K562 (cell line): ENCODE data around the gene PHYKPL. TPM values are rescaled to one million over a fixed set of nuclear protein-coding genes. Genes with fewer than 3 reads are reported as not detected.

Experiments used
- ATAC-seq: fragments of 200-7000 bp; cut with Tn5 transposase; 3 replicates; pipeline ENCODE4 v1.9.1; 2020; ENCODE audit warnings: moderate library complexity
- BruUV-seq: library from RNA; stranded (reverse); fragments of 400-500 nt; replicated peaks from 2 replicates; lab custom pipeline; 2021; lab: Mats Ljungman, UMichigan
- CTCF ChIA-PET: fragments of 300-600 bp; formaldehyde crosslinking; extraction: SDS; loops from one replicate; lab custom pipeline; 2021; ENCODE audit warnings: low intra/inter-chr PET ratio; lab: Yijun Ruan, JAX
- POLR2A ChIA-PET: fragments of 300-600, 350-650 bp; sonication (Branson Sonifier 250); formaldehyde crosslinking; extraction: SDS; loops from one replicate; lab custom pipeline; 2021; ENCODE audit warnings: antibody characterized with exemption, inconsistent platforms; lab: Yijun Ruan, JAX
- DNase-seq, 4 experiments: peaks; one replicate each; pipeline versions ENCODE4 v3.0.0 to v3.0.0-alpha.2; 2011 to 2018; ENCODE audit warnings: low spot score in 3 of 4, mixed read lengths in 3 of 4; ENCODE audit errors: extremely low read depth in 1 of 4
- FAIRE-seq: peaks from 2 replicates; lab custom pipeline; 2011; peaks lifted over from hg19 to GRCh38; lab: Jason Lieb, UNC
- H2AFZ ChIP-seq: 2 replicates; pipeline ENCODE4 v1.6.0; 2011; ENCODE audit warnings: low read depth, low read length, control low read depth, inconsistent platforms
- H3K27ac ChIP-seq: fragments of 200-600 bp; 3 replicates; pipeline ENCODE4 v1.8.0; 2011; ENCODE audit warnings: low read depth, mild to moderate bottlenecking, control low read depth, inconsistent platforms, low read length, moderate library complexity, mixed read lengths; ENCODE audit errors: extremely low read depth
- H3K27me3 ChIP-seq, 2 experiments: fragments of 300-600 bp in 1 of 2; 2 replicates in 1 of 2; 3 replicates in 1 of 2; pipeline versions ENCODE4 v1.6.0 to v1.8.0; 2011; ENCODE audit warnings: inconsistent platforms in 2 of 2, low read length in 2 of 2, mild to moderate bottlenecking in 1 of 2, mixed read lengths in 1 of 2, moderate library complexity in 1 of 2; ENCODE audit not compliant: control insufficient read depth in 2 of 2, insufficient read depth in 2 of 2
- H3K36me3 ChIP-seq: fragments of 300-600 bp; 3 replicates; pipeline ENCODE4 v1.8.0; 2011; ENCODE audit warnings: mild to moderate bottlenecking, low read length, inconsistent platforms; ENCODE audit not compliant: control insufficient read depth, insufficient read depth
- H3K4me1 ChIP-seq, 2 experiments: fragments of 200-600 bp in 1 of 2; replicated peaks in 1 of 2; 2 replicates in 1 of 2; 3 replicates in 1 of 2; pipeline versions ENCODE4 v1.5.1 to v1.8.0; 2011; ENCODE audit warnings: inconsistent platforms in 2 of 2, low read length in 2 of 2, mild to moderate bottlenecking in 1 of 2, mixed read lengths in 1 of 2, moderate library complexity in 1 of 2; ENCODE audit not compliant: control insufficient read depth in 2 of 2, insufficient read depth in 2 of 2
- H3K4me2 ChIP-seq: 2 replicates; pipeline ENCODE4 v1.6.1; 2011; ENCODE audit warnings: low read length, control low read depth, inconsistent platforms, mixed read lengths; ENCODE audit not compliant: insufficient read depth
- H3K4me3 ChIP-seq: fragments of 200-600 bp; sonication (generic), shearing (Covaris generic); 2 replicates; pipeline ENCODE4 v1.5.1; 2016; ENCODE audit warnings: control low read depth, inconsistent platforms
- H3K79me2 ChIP-seq: fragments of 200-600 bp; 3 replicates; pipeline ENCODE4 v1.8.0; 2011; ENCODE audit warnings: low read length, inconsistent platforms; ENCODE audit not compliant: control insufficient read depth, insufficient read depth
- H3K9ac ChIP-seq, 2 experiments: 2 replicates each; pipeline versions ENCODE4 v1.6.0 to v1.6.1; 2011; ENCODE audit warnings: low read depth in 2 of 2, low read length in 2 of 2, control low read depth in 1 of 2, inconsistent platforms in 1 of 2, mild to moderate bottlenecking in 1 of 2, mixed read lengths in 1 of 2; ENCODE audit not compliant: insufficient read depth in 1 of 2
- H3K9me1 ChIP-seq: one replicate; pipeline ENCODE4 v1.6.0; 2011; ENCODE audit warnings: inconsistent platforms, mild to moderate bottlenecking, low read length, moderate library complexity; ENCODE audit not compliant: control insufficient read depth, insufficient read depth
- H3K9me3 ChIP-seq: replicated peaks from 2 replicates; pipeline ENCODE4 v1.5.1; 2011; ENCODE audit warnings: low read depth, low read length, inconsistent platforms; ENCODE audit not compliant: control insufficient read depth, insufficient read depth
- H4K20me1 ChIP-seq: replicated peaks from 2 replicates; pipeline ENCODE4 v1.6.1; 2011; ENCODE audit warnings: low read length, inconsistent platforms, mixed read lengths; ENCODE audit not compliant: control insufficient read depth, insufficient read depth
- CTBP1 ChIP-seq: fragments of 450-650 bp; IDR thresholded peaks from 2 replicates; pipeline ENCODE4 v1.6.1; 2016; ENCODE audit warnings: borderline replicate concordance
- ETV5 ChIP-seq: sonication (generic); formaldehyde crosslinking; IDR thresholded peaks from 2 replicates; pipeline ENCODE4 v1.4.0; 2020; ENCODE audit warnings: low read depth, mild to moderate bottlenecking, missing genetic modification reagents
- HMG20A ChIP-seq: fragments of 450-650 bp; formaldehyde crosslinking; conservative IDR thresholded peaks from 2 replicates; pipeline ENCODE4 v1.4.0; 2020; ENCODE audit warnings: mild to moderate bottlenecking, mixed read lengths
- MAX ChIP-seq: sonication (generic); formaldehyde crosslinking; IDR thresholded peaks from 2 replicates; pipeline ENCODE4 v1.9.0; 2022; ENCODE audit warnings: mild to moderate bottlenecking, missing genetic modification reagents
- PCBP2 ChIP-seq: fragments of 200-400 bp; formaldehyde crosslinking; IDR thresholded peaks from 2 replicates; pipeline ENCODE4 v1.6.1; 2018; ENCODE audit warnings: low read length, low read depth, mild to moderate bottlenecking, moderate library complexity; ENCODE audit not compliant: poor library complexity, severe bottlenecking
- POLR2A ChIP-seq: fragments of 450-650 bp; conservative IDR thresholded peaks from 2 replicates; pipeline ENCODE4 v1.6.1; 2016
- RBFOX2 ChIP-seq: fragments of 200-400 bp; formaldehyde crosslinking; IDR thresholded peaks from 2 replicates; pipeline ENCODE4 v1.6.1; 2017; ENCODE audit warnings: low read depth, mild to moderate bottlenecking, low read length, moderate library complexity
- SNRNP70 ChIP-seq: fragments of 200-400 bp; formaldehyde crosslinking; optimal IDR thresholded peaks from 2 replicates; pipeline ENCODE3; 2017; ENCODE audit warnings: low read depth, low read length
- SUPT5H ChIP-seq: fragments of 450-650 bp; IDR thresholded peaks from 2 replicates; pipeline ENCODE4 v1.6.1; 2016
- WGBS: fragments of 100-300 bp; shearing (Covaris generic); methylation state at CpG from one replicate; pipeline ENCODE4 v1.1.6; 2016; ENCODE audit warnings: low coverage, mixed read lengths; ENCODE audit not compliant: insufficient coverage; ENCODE audit errors: missing lambda C conversion rate; 5-methylcytosine and 5-hydroxymethylcytosine counted together
- in situ Hi-C: fragments of 300-500 bp; cut with MboI; formaldehyde crosslinking; loops from 4 replicates; pipeline ENCODE4 v1.15.0; 2018; ENCODE audit warnings: inconsistent platforms, mixed read lengths
- intact Hi-C: fragments of 100-400 bp; cut with micrococcal nuclease; formaldehyde crosslinking; loops from 2 replicates; pipeline ENCODE4 v1.14.2; 2022
- polyA plus RNA-seq, 8 experiments: library from polyadenylated mRNA; depleted of rRNA in 4 of 8; stranded (reverse) in 5 of 8; unstranded in 3 of 8; fragments of >200 nt; fragmentation: Nextera tagmentation in 2 of 8; fragmentation: Illumina TruSeq in 1 of 8; extraction: Ambion mirVana in 2 of 8; extraction: Trizol in 1 of 8; gene quantifications; 2 replicates each; pipeline versions ENCODE4 v1.2.1 to v1.2.3, GENCODE V29; 2011 to 2014; ENCODE audit warnings: inconsistent platforms in 1 of 8, missing spikeins in 1 of 8
- total RNA-seq, 7 experiments: library from RNA; depleted of rRNA in 6 of 7; stranded (reverse); fragments of >200 nt in 6 of 7; fragmentation: Illumina TruSeq in 2 of 7; extraction: Trizol in 2 of 7; gene quantifications; 2 replicates each; pipeline versions ENCODE4 v1.2.1 to v1.2.3, GENCODE V29; 2011 to 2021; ENCODE audit warnings: low replicate concordance in 1 of 7
- TF ChIP-seq, protein P1 (sequence below): fragments of 450-650 bp; IDR thresholded peaks from 2 replicates; pipeline ENCODE4 v1.6.1; 2016
- TF ChIP-seq, protein P2 (sequence below): fragments of 250-450 bp; sonication (Bioruptor Pico); IDR thresholded peaks from 2 replicates; pipeline ENCODE4 v1.8.0; 2022; ENCODE audit warnings: inconsistent platforms, mild to moderate bottlenecking, moderate library complexity, borderline replicate concordance
- TF ChIP-seq, protein P3 (sequence below): sonication (generic); formaldehyde crosslinking; IDR thresholded peaks from 2 replicates; pipeline ENCODE4 v1.9.0; 2022; ENCODE audit warnings: mild to moderate bottlenecking, missing genetic modification reagents
- TF ChIP-seq, protein P4 (sequence below): fragments of 450-650 bp; formaldehyde crosslinking; IDR thresholded peaks from 2 replicates; pipeline ENCODE4 v1.4.0; 2020; ENCODE audit warnings: mild to moderate bottlenecking, mixed read lengths

The PHYKPL gene
- total and polyA plus RNA-seq, 9 of the 15 experiments (the other 6 are each of a cell fraction or from before 2014, with no cell fraction given): 4.7 to 34.7 (median 18.6) TPM

DNA sequence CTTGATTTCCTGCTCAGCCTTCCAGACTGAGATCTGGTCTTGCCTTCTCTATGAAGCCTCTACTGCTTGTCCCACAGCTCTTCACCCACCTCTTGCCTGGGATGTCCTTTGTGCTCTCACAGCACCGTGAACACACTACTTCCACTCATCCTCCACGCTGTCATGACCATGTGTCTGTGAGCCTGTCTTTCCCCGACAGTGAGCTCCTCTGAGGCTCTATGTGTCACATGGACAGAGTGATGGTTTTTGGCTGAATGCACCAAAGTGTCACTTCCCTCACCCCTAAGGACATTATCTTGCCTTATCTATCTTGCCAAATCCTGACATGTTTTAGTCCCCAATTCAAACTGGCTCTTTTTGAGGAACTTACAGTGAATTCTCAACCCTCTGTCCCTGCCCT is 11.3 kb downstream of the PHYKPL start:
- CTCF ChIA-PET: no interaction called here
- H3K36me3 ChIP-seq: peaks cover 73% of the 10 kb centered on the region; the same call in 2 of the 3 replicates
- no peak overlapping the region for H3K27ac ChIP-seq
- H3K9ac ChIP-seq: peak overlapping the region in 1 of 2 experiments; percentile 10; a peak in 1 of 4 replicates
- no peak for TF ChIP-seq PCBP2
- TF ChIP-seq, protein P1, sequence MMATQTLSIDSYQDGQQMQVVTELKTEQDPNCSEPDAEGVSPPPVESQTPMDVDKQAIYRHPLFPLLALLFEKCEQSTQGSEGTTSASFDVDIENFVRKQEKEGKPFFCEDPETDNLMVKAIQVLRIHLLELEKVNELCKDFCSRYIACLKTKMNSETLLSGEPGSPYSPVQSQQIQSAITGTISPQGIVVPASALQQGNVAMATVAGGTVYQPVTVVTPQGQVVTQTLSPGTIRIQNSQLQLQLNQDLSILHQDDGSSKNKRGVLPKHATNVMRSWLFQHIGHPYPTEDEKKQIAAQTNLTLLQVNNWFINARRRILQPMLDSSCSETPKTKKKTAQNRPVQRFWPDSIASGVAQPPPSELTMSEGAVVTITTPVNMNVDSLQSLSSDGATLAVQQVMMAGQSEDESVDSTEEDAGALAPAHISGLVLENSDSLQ: peak; percentile 11; the same call in 1 of the 2 replicates
- peak; percentile 34; the same call in 1 of the 2 replicates for TF ChIP-seq MAX (CRISPR knock-in tag)
- TF ChIP-seq HMG20A (CRISPR knock-in tag): no peak
- 0 out of 2 replicates have a peak, but pooled peaks have one; percentile 15 for TF ChIP-seq RBFOX2
- TF ChIP-seq SNRNP70: no peak
- TF ChIP-seq SUPT5H: 0 out of 2 replicates have a peak, but pooled peaks have one; percentile 44
- TF ChIP-seq, protein P2, sequence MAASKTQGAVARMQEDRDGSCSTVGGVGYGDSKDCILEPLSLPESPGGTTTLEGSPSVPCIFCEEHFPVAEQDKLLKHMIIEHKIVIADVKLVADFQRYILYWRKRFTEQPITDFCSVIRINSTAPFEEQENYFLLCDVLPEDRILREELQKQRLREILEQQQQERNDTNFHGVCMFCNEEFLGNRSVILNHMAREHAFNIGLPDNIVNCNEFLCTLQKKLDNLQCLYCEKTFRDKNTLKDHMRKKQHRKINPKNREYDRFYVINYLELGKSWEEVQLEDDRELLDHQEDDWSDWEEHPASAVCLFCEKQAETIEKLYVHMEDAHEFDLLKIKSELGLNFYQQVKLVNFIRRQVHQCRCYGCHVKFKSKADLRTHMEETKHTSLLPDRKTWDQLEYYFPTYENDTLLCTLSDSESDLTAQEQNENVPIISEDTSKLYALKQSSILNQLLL: no peak
- TF ChIP-seq, protein P3, sequence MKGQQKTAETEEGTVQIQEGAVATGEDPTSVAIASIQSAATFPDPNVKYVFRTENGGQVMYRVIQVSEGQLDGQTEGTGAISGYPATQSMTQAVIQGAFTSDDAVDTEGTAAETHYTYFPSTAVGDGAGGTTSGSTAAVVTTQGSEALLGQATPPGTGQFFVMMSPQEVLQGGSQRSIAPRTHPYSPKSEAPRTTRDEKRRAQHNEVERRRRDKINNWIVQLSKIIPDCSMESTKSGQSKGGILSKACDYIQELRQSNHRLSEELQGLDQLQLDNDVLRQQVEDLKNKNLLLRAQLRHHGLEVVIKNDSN: peak; percentile 35; the same call in 1 of the 2 replicates
- TF ChIP-seq POLR2A: peak; percentile 46
- TF ChIP-seq ETV5 (CRISPR knock-in tag): no peak
- TF ChIP-seq CTBP1: peak; percentile 23; the same call in 1 of the 2 replicates
- TF ChIP-seq, protein P4, sequence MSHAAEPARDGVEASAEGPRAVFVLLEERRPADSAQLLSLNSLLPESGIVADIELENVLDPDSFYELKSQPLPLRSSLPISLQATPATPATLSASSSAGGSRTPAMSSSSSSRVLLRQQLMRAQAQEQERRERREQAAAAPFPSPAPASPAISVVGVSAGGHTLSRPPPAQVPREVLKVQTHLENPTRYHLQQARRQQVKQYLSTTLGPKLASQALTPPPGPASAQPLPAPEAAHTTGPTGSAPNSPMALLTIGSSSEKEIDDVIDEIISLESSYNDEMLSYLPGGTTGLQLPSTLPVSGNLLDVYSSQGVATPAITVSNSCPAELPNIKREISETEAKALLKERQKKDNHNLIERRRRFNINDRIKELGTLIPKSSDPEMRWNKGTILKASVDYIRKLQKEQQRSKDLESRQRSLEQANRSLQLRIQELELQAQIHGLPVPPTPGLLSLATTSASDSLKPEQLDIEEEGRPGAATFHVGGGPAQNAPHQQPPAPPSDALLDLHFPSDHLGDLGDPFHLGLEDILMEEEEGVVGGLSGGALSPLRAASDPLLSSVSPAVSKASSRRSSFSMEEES (CRISPR knock-in tag): no peak
- H3K4me3 ChIP-seq: no peak overlapping the region
- H3K4me1 ChIP-seq: peaks cover 7 to 20% of the 10 kb centered on the region in 2 experiments; a peak in 3 of 5 replicates
- FAIRE-seq (no peak), DNase-seq (no peak), ATAC-seq (peak; percentile 7; the same call in 2 of the 3 replicates)
- H2AFZ ChIP-seq: no peak overlapping the region
- H3K9me1 ChIP-seq: peaks cover 5% of the 10 kb centered on the region
- H4K20me1 ChIP-seq: peaks cover 9% of the 10 kb centered on the region
- 21% methylated on average over 3 of the region's 3 CpGs for WGBS
- no peak overlapping the region for H3K4me2 ChIP-seq
- in situ Hi-C loops (no loop called here), intact Hi-C loops (no loop called here)
- H3K79me2 ChIP-seq: no peaks in the 10 kb centered on the region
- POLR2A ChIA-PET: interaction anchor here (0.6 to 13.2 kb wide), 3 partner anchors 10 to 17 kb away, joined by 3 to 162 read pairs (median 14); partner anchors contain the start of genes HNRNPAB and PHYKPL
- H3K9me3 ChIP-seq: no peaks in the 10 kb centered on the region
- TSS peak; percentile 8 for BruUV-seq
- H3K27me3 ChIP-seq: no peaks in the 10 kb centered on the region
